Stomach (tissue), 4 donors: ENCODE results near the gene NEIL1.

Source experiments
- EP300 ChIP-seq: sonication (generic); formaldehyde crosslinking; IDR thresholded peaks from one replicate; pipeline ENCODE4 v1.6.1; 2017; ENCODE audit warnings: antibody characterized with exemption
- POLR2A ChIP-seq, 4 donors: fragments of 450-650 bp; IDR thresholded peaks; one replicate each; pipeline ENCODE4 v1.6.1; 2016; ENCODE audit warnings: antibody characterized with exemption in 4 of 4, control low read depth in 2 of 4, mild to moderate bottlenecking in 1 of 4, moderate library complexity in 1 of 4
- POLR2AphosphoS5 ChIP-seq, 3 donors: sonication (generic); formaldehyde crosslinking; IDR thresholded peaks; one replicate each; pipeline ENCODE4 v1.6.1; 2016; ENCODE audit warnings: antibody characterized with exemption in 3 of 3
- TF ChIP-seq, protein P1 (sequence below), 7 experiments: fragments of 450-650 bp in 4 of 7; fragments of 200-600 bp in 3 of 7; sonication (generic) in 3 of 7; IDR thresholded peaks; one replicate each; pipeline ENCODE4 v1.5.1; 2016 to 2019; ENCODE audit warnings: antibody characterized with exemption in 7 of 7, control low read depth in 2 of 7, mild to moderate bottlenecking in 1 of 7

GRCh38 chr15:75353604-75354003 lies 6.8 kb downstream of the NEIL1 start:
- TF ChIP-seq POLR2A (IDR thresholded peaks at IDR 0.05) (no peak), POLR2AphosphoS5 (IDR thresholded peaks at IDR 0.05) (no peak), EP300 (no peak)
- TF ChIP-seq, protein P1, sequence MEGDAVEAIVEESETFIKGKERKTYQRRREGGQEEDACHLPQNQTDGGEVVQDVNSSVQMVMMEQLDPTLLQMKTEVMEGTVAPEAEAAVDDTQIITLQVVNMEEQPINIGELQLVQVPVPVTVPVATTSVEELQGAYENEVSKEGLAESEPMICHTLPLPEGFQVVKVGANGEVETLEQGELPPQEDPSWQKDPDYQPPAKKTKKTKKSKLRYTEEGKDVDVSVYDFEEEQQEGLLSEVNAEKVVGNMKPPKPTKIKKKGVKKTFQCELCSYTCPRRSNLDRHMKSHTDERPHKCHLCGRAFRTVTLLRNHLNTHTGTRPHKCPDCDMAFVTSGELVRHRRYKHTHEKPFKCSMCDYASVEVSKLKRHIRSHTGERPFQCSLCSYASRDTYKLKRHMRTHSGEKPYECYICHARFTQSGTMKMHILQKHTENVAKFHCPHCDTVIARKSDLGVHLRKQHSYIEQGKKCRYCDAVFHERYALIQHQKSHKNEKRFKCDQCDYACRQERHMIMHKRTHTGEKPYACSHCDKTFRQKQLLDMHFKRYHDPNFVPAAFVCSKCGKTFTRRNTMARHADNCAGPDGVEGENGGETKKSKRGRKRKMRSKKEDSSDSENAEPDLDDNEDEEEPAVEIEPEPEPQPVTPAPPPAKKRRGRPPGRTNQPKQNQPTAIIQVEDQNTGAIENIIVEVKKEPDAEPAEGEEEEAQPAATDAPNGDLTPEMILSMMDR (IDR thresholded peaks at IDR 0.05), result no peak
